Measurements from ENCODE around the gene ACKR3.

ACKR3 gene

DNA sequence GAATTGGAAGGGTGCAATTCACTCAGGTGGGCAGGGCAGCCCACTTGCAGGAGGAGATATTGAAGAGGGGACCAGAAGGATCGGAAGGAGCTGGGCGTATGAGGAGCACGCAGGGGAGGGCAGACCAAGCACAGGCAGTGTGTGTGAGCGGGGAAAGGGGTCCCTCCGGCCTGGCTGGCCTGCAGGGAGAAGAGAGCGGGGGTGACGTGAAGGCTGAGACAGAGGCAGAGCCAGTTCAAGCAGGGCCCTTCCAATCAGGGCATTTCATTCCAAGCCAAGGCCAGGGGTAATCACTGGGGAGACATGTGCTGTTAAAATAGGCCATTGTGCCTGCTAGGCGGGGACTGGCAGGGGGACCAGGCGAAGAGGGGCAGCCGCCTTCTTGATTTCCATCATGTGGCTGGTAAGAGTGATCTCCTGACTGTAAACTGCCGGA lies 62.2 kb downstream of the ACKR3 start:
- ChIA-PET CTCF (no interaction called here), POLR2A (ENCODE audit: low non-redundant PET) (no interaction called here)
- no peak for DNase-seq (ENCODE audit: low spot score)
- no peak overlapping the region for H3K27ac ChIP-seq
- TF ChIP-seq, protein P1, sequence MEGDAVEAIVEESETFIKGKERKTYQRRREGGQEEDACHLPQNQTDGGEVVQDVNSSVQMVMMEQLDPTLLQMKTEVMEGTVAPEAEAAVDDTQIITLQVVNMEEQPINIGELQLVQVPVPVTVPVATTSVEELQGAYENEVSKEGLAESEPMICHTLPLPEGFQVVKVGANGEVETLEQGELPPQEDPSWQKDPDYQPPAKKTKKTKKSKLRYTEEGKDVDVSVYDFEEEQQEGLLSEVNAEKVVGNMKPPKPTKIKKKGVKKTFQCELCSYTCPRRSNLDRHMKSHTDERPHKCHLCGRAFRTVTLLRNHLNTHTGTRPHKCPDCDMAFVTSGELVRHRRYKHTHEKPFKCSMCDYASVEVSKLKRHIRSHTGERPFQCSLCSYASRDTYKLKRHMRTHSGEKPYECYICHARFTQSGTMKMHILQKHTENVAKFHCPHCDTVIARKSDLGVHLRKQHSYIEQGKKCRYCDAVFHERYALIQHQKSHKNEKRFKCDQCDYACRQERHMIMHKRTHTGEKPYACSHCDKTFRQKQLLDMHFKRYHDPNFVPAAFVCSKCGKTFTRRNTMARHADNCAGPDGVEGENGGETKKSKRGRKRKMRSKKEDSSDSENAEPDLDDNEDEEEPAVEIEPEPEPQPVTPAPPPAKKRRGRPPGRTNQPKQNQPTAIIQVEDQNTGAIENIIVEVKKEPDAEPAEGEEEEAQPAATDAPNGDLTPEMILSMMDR (conservative IDR thresholded peaks at IDR 0.05; ENCODE audit: low read depth): no peak
